Measurements from ENCODE around the gene TTYH2.

DNA sequence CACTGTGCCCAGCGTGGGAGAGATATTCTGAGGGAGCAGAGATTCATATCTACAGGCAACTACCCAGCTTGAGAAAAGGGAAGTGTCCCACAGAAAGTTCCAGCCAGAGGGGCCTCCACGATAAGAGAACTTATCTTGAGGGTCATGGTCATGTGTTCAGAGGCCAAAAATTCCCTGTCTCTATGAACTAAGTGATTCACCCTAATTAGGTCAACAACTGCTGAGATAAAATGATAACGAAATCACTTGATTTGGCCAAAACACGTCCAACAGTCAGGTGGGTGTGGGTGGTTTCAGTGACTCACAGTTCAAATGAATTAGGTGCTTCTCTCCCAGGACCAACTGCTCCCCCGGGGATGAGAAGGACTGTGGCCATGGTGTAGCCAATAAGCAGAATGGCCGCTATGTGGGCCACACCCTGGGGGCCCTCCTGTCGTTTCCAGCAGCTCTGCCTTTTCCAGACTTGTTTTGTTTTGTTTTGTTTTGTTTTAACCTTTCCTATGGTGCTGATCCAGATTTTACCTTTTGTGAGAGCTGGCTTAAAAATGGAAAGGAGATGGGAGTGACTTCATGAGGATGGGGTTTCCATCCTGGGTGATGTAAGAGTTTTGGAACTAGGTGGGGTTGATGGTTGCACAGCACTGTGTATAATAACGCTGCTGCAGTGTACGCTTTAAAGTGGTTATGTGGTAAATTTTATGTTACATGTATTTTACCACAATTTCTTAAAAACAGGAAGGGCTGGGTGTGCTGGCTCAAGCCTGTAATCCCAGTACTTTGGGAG lies 69.4 kb downstream of the TTYH2 start:
- TF ChIP-seq, protein P1, sequence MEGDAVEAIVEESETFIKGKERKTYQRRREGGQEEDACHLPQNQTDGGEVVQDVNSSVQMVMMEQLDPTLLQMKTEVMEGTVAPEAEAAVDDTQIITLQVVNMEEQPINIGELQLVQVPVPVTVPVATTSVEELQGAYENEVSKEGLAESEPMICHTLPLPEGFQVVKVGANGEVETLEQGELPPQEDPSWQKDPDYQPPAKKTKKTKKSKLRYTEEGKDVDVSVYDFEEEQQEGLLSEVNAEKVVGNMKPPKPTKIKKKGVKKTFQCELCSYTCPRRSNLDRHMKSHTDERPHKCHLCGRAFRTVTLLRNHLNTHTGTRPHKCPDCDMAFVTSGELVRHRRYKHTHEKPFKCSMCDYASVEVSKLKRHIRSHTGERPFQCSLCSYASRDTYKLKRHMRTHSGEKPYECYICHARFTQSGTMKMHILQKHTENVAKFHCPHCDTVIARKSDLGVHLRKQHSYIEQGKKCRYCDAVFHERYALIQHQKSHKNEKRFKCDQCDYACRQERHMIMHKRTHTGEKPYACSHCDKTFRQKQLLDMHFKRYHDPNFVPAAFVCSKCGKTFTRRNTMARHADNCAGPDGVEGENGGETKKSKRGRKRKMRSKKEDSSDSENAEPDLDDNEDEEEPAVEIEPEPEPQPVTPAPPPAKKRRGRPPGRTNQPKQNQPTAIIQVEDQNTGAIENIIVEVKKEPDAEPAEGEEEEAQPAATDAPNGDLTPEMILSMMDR (conservative IDR thresholded peaks at IDR 0.05; ENCODE audit: low read depth, low read length), result no peak
- TF ChIP-seq RAD21 (IDR thresholded peaks at IDR 0.05; ENCODE audit: low read length), result no peak
